C4-2B (cell line): ENCODE results near the gene USP49.

ENCODE experiments used
- H3K27ac ChIP-seq: fragments of 450-650 bp; 2 replicates; pipeline ENCODE4 v1.5.1; 2017
- ZFX ChIP-seq: fragments of 450-650 bp; IDR thresholded peaks from 2 replicates; pipeline ENCODE4 v1.6.1; 2017
- TF ChIP-seq, protein P1 (sequence below): fragments of 450-650 bp; conservative IDR thresholded peaks from 2 replicates; pipeline ENCODE4 v1.5.1; 2017; ENCODE audit warnings: mild to moderate bottlenecking

USP49 gene

DNA sequence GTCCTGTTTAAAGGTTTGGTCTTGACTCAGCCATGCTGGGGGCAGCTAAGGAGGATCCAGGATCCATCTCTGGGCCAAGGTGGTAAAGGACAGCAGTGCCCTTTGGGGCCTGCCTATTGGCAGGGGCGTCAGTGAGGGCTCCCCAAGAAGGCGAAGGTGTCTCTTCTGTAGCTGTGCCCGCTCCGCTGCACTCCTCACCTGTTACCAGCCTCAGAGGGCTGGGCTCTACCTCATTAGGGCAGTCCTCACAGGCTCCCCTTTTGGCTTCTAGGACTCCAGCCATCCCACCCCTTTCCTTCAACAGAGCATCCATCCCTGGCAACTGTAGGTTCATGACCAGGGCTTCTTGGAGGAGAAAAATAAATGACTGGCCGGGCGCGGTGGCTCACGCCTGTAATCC lies 125.8 kb downstream of the USP49 start:
- peak overlapping the region; percentile 81 for H3K27ac ChIP-seq

DNA sequence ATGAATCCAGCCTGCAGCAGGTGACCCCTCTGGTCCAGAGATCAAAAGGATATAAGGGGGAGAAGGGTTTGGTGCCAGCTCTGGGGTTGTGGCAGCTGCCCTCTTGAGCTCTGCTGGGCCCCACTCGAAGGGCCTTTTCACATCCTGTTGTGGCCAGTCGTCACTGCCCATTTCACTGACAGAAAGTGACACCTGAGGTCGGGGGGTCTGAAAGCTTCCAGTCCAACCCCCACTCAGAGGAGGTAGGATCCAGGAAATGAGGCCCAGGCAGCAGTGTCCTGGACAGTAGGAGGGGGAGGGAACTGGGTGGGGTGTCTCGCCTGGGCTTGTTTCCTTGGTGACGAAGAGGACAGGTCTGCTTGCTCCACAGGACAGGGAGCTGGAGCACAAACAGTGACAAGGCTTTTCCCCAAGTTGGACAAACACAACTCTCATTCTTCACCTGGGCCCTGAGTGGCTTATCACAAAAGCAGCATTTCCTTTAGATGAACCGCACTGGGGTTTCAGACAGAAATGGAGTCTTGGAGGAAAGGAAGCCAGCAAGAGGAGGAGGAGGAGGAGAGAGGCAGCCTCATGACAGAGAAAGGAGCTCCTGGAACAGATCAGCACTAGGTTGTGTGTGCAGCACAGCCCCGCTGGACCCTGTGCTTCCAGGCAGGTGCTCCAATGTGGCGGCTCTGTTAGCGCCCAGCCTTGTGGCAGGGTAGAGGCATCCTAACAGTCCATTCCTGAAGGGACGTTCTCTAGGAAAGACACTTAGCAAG lies 126.4 kb downstream of the USP49 start:
- TF ChIP-seq ZFX = no peak
- TF ChIP-seq, protein P1, sequence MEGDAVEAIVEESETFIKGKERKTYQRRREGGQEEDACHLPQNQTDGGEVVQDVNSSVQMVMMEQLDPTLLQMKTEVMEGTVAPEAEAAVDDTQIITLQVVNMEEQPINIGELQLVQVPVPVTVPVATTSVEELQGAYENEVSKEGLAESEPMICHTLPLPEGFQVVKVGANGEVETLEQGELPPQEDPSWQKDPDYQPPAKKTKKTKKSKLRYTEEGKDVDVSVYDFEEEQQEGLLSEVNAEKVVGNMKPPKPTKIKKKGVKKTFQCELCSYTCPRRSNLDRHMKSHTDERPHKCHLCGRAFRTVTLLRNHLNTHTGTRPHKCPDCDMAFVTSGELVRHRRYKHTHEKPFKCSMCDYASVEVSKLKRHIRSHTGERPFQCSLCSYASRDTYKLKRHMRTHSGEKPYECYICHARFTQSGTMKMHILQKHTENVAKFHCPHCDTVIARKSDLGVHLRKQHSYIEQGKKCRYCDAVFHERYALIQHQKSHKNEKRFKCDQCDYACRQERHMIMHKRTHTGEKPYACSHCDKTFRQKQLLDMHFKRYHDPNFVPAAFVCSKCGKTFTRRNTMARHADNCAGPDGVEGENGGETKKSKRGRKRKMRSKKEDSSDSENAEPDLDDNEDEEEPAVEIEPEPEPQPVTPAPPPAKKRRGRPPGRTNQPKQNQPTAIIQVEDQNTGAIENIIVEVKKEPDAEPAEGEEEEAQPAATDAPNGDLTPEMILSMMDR = no peak
- H3K27ac ChIP-seq = peak overlapping the region; percentile 81

More for the DNA sequence above, 125.8 kb downstream of the USP49 start:
- TF ChIP-seq, protein P1 = no peak
- no peak for TF ChIP-seq ZFX

DNA sequence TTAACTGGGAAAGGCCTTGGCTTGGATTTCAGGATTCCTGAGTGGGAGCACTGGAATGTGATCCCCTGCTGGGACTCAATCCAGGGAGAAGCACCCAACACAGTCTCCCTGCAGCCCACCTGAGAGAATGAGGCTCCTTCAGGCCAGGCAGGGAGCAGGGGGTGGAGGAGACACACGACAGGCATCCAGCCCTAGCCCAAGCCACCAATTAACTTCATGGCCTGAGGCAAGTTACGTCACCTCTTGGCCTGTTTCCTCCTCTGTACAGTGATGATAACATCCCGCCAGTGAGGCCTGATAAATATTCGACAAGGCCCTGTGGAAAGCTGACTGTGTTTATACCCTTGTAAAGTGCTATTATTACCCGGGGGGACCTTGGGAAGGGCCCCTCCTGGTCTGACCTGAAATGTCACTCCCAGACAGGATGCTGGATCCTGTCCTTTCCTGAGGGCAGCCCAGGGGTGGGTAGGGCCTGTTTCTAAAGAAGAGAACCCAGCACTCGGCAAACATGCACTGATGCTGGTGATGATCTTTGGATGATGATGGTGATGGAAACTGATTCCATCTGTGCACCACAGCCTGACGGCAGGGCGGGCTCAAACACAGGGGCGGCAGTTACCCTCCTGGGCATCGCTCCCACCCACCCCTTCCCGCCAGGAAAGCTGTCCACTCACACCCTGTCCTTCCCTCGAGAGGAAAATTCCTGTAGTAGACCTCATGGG lies 127.9 kb downstream of the USP49 start:
- TF ChIP-seq ZFX = peak; percentile 25; the same call in 1 of the 2 replicates
- TF ChIP-seq, protein P1 = no peak
- H3K27ac ChIP-seq = peak overlapping the region; percentile 81

DNA sequence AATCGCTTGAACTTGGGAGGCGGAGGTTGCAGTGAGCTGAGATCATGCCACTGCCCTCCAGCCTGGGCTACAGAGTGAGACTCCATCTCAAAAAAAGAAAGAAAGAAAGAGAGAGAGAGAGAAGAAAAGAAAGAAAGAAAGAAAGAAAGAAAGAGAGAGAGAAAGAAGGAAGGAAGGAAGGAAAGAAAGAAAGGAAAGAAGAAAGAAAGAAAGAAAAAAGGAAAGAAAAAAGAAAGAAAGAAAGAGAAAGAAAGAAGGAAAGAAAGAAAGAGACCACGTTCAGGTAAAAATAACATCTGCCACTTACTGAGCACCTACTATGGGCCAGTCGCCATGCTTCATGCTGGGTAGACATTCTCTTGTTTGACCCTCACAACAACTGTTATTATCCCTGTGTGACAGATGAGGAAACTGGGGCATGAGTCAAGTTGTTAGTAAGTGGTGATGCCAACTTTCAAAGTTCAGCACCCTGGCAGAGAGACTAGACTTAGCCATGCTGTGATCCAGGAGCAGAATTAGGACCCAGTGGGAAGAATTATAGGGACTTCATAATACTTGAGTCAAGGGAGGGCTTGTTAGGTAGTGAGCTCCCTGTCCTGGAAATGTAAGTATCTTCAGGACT lies 129.0 kb downstream of the USP49 start:
- peak overlapping the region; percentile 81 for H3K27ac ChIP-seq

DNA sequence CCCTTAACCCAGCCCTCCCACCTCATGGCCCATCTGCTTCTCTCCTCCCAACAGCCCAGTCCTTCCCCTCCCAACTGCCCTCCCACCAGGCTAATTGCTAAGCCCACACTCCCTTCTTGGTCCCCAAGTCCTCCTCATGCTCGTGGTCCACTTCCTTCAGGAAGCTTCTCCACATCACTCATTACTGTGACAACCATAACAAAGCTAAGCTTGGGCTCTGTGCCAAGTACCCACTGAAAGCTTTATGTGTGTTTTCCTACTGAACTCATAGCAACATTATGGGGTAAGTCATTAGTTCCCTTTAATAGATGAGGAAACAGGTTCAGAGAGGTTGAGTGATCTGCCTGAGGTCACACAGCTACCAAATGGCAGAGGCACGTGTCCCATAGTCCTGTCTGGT lies 131.7 kb downstream of the USP49 start:
- no peak for TF ChIP-seq ZFX
- TF ChIP-seq, protein P1 = no peak
- no peak overlapping the region for H3K27ac ChIP-seq

DNA sequence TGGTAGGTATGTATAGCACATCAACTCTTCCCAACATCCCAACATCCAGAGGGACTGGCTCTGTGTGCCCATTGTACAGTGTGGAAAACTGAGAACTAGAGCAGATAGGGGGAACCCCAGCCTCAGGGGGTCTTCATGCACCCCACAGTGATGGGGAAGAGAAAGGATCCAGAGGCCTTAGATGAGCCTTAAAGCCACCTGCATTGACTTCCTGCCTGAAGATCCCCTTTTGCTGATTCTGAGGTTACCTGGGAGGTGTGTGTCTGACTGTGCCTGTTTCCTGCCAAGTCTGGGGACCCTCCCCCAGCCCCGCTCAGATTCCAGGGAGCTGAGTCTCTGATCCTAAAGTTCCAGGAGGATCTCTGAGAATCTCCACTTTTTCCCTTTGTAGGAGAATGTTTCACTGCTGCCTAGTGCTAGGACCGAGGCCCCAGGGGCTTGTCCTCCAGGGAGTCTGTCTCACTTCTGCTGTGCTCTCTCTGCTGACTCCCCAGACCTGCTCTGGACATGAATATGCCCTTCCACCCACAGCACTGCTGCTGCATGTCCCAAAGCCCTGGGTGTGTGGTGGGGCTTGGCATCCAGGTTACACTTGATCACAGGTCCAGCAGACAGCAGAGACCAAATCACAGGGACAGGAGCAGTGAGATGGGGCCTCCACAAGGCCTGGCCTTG lies 135.1 kb downstream of the USP49 start:
- TF ChIP-seq ZFX = no peak
- TF ChIP-seq, protein P1 = no peak
- no peak overlapping the region for H3K27ac ChIP-seq

DNA sequence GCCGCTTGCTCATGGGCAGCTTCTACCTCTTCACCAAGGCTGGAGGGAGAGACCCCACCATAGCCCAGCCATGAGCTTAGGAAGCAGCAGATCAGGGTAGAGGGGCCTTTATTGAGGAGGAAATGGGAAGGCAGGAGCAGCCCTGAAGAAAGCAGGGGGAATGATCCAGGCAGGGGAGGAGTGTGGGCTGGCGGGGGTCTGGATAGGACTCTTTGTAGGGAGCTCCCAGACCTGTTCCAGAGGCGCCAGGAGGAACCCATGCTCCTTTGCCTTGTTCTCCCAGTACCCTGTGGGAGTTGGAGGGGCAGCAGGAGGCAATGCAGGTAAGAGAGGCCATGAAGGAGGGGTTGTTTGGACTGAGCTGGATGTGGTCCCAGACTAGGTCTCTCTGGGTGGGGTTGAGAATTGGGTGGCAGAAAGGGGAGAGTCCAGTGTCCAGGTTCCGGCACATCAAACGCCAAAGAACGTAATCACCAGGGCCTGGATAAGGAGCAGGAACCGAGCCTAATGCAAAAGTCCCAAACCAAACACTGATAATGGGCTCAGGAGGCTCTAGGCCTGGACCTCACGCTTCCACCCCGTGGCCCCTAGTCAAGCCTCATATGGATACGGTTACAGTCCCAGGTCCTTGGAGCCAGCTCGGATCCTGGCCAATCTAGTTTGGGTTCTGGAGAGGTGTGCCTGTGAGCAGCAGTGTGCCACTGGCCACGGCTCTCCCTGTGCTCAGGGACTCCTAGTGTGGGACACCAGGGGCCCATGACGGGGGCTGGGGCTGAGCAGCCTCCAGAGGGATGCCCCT lies 135.9 kb downstream of the USP49 start:
- H3K27ac ChIP-seq = no peak overlapping the region
- TF ChIP-seq, protein P1 = no peak
- no peak for TF ChIP-seq ZFX
